Gastroesophageal sphincter (tissue), 3 donors: Measurements from ENCODE around the gene HECW1.

Experiments
- CTCF ChIP-seq, 4 experiments: fragments of 200-600 bp in 2 of 4; fragments of 450-650 bp in 2 of 4; sonication (generic) in 1 of 4; IDR thresholded peaks; one replicate each; pipeline ENCODE4 v1.5.1; 2017 to 2019; ENCODE audit warnings: antibody characterized with exemption in 4 of 4, mild to moderate bottlenecking in 2 of 4, moderate library complexity in 2 of 4
- EP300 ChIP-seq: sonication (generic); formaldehyde crosslinking; IDR thresholded peaks from one replicate; pipeline ENCODE4 v1.6.1; 2017; ENCODE audit warnings: antibody characterized with exemption, mild to moderate bottlenecking
- POLR2A ChIP-seq, 2 donors: fragments of 450-650 bp; IDR thresholded peaks; one replicate each; pipeline ENCODE4 v1.6.1; 2017; ENCODE audit warnings: antibody characterized with exemption in 2 of 2, mild to moderate bottlenecking in 2 of 2, moderate library complexity in 1 of 2

- TF ChIP-seq POLR2A (IDR thresholded peaks at IDR 0.05): no peak
- no peak for TF ChIP-seq EP300
- peak; percentile 16 to 32 (median 26) for TF ChIP-seq CTCF (IDR thresholded peaks at IDR 0.05)
These were observed 342.6 kb downstream of the HECW1 start for GRCh38 chr7:43454936-43455518.
